ENCODE data around the gene THPO. TPM values are rescaled to one million over a fixed set of nuclear protein-coding genes. Genes with fewer than 3 reads are reported as not detected.

The THPO gene
- total RNA-seq, 1 experiment from 2014 or later, result not detected

GRCh38 chr3:184378651-184379357 is 797 bp upstream of the THPO start:
- Histone ChIP-seq H3K4me1 (ENCODE audit: insufficient read depth, low read length) (no peaks in the 10 kb centered on the region), H3K9ac (ENCODE audit: low read length) (no peak overlapping the region), H3K9me3 (ENCODE audit: low read length) (no peaks in the 10 kb centered on the region), H2AFZ (ENCODE audit: low read length) (no peak overlapping the region), H3F3A (ENCODE audit: low read length, unreplicated experiment) (no peaks in the 10 kb centered on the region), H3K79me2 (ENCODE audit: low read length) (no peaks in the 10 kb centered on the region), H4K20me1 (ENCODE audit: low read length) (no peaks in the 10 kb centered on the region), H3K4me2 (ENCODE audit: low read length) (no peak overlapping the region), H3K9me2 (replicated peaks; ENCODE audit: low read length) (no peaks in the 10 kb centered on the region), H3K36me3 (ENCODE audit: low read depth, low read length) (no peaks in the 10 kb centered on the region), H3K27me3 (ENCODE audit: low read length) (peaks cover 67% of the 10 kb centered on the region), H3K27ac (ENCODE audit: low read length) (no peak overlapping the region), H3K4me3 (ENCODE audit: low read length) (no peak overlapping the region)
- ATAC-seq (no peak), DNase-seq (no peak)
- TF ChIP-seq EZH2 (IDR thresholded peaks at IDR 0.05; ENCODE audit: low read length, unreplicated experiment), result peak; percentile 26
- TF ChIP-seq EZH2phosphoT487 (IDR thresholded peaks at IDR 0.05; ENCODE audit: borderline replicate concordance, low read length), result no peak
- ChIA-PET POLR2A (ENCODE audit: unreplicated experiment) (no interaction called here), CTCF (no interaction called here)
- intact Hi-C loops (cut with micrococcal nuclease), result loop anchor here (10.0 kb wide), 1 partner anchor 426 kb away; no protein-coding TSS in a partner anchor
- BruUV-seq (replicated peaks), result no TSS peak

GRCh38 chr3:184377374-184377773 is 633 bp downstream of the THPO start:
- Histone ChIP-seq H3K4me2 (ENCODE audit: low read length) (no peak overlapping the region), H3K9ac (ENCODE audit: low read length) (no peak overlapping the region), H3K9me2 (replicated peaks; ENCODE audit: low read length) (no peaks in the 10 kb centered on the region), H3K27ac (ENCODE audit: low read length) (no peak overlapping the region), H3K79me2 (ENCODE audit: low read length) (no peaks in the 10 kb centered on the region), H3K27me3 (ENCODE audit: low read length) (peaks cover 67% of the 10 kb centered on the region), H3F3A (ENCODE audit: low read length, unreplicated experiment) (no peaks in the 10 kb centered on the region), H2AFZ (ENCODE audit: low read length) (no peak overlapping the region), H3K36me3 (ENCODE audit: low read depth, low read length) (no peaks in the 10 kb centered on the region), H3K4me1 (ENCODE audit: insufficient read depth, low read length) (no peaks in the 10 kb centered on the region), H3K9me3 (ENCODE audit: low read length) (no peaks in the 10 kb centered on the region), H3K4me3 (ENCODE audit: low read length) (no peak overlapping the region), H4K20me1 (ENCODE audit: low read length) (no peaks in the 10 kb centered on the region)
- TF ChIP-seq EZH2phosphoT487 (IDR thresholded peaks at IDR 0.05; ENCODE audit: borderline replicate concordance, low read length) (no peak), CTCF (conservative IDR thresholded peaks at IDR 0.05; ENCODE audit: low read depth, low read length) (no peak), EZH2 (IDR thresholded peaks at IDR 0.05; ENCODE audit: low read length, unreplicated experiment) (no peak)
- intact Hi-C loops (cut with micrococcal nuclease), result loop anchor here (10.0 kb wide), 1 partner anchor 427 kb away; no protein-coding TSS in a partner anchor
- ChIA-PET CTCF (interaction anchor here (0.6 kb wide), 1 partner anchor 8 kb away, joined by 10 read pairs; no protein-coding TSS in a partner anchor), POLR2A (ENCODE audit: unreplicated experiment) (no interaction called here)
- no TSS peak for BruUV-seq (replicated peaks)
- ATAC-seq, result no peak
- DNase-seq, result no peak

- BruUV-seq (replicated peaks), result no TSS peak
- H3K36me3 ChIP-seq (ENCODE audit: low read depth, low read length), result no peaks in the 10 kb centered on the region
- H4K20me1 ChIP-seq (ENCODE audit: low read length), result 0 out of 2 replicates have a peak, but pooled peaks cover 4% of the 10 kb centered on the region
- H3K4me3 ChIP-seq (ENCODE audit: low read length), result no peak overlapping the region
- POLR2A ChIA-PET (ENCODE audit: unreplicated experiment), result no interaction called here
- no peak overlapping the region for H3K4me2 ChIP-seq (ENCODE audit: low read length)
- intact Hi-C loops (cut with micrococcal nuclease), result loop anchor here (10.0 kb wide), 1 partner anchor 429 kb away; no protein-coding TSS in a partner anchor
- no peaks in the 10 kb centered on the region for H3K9me2 ChIP-seq (replicated peaks; ENCODE audit: low read length)
- H3K27ac ChIP-seq (ENCODE audit: low read length), result no peak overlapping the region
- H3K79me2 ChIP-seq (ENCODE audit: low read length), result no peaks in the 10 kb centered on the region
- DNase-seq (no peak), ATAC-seq (no peak)
- H3K9me3 ChIP-seq (ENCODE audit: low read length), result no peaks in the 10 kb centered on the region
- no peaks in the 10 kb centered on the region for H3F3A ChIP-seq (ENCODE audit: low read length, unreplicated experiment)
- CTCF ChIA-PET, result no interaction called here
- no peak overlapping the region for H3K9ac ChIP-seq (ENCODE audit: low read length)
- H2AFZ ChIP-seq (ENCODE audit: low read length), result no peak overlapping the region
- peaks cover 53% of the 10 kb centered on the region for H3K27me3 ChIP-seq (ENCODE audit: low read length)
- no peak for TF ChIP-seq EZH2phosphoT487 (IDR thresholded peaks at IDR 0.05; ENCODE audit: borderline replicate concordance, low read length)
- no peak for TF ChIP-seq CTCF (conservative IDR thresholded peaks at IDR 0.05; ENCODE audit: low read depth, low read length)
- no peak for TF ChIP-seq EZH2 (IDR thresholded peaks at IDR 0.05; ENCODE audit: low read length, unreplicated experiment)
- peaks cover 4% of the 10 kb centered on the region; the same call in 1 of the 2 replicates for H3K4me1 ChIP-seq (ENCODE audit: insufficient read depth, low read length)
Measured at GRCh38 chr3:184375747-184376461, 2.1 kb downstream of the THPO start.

All from PC-3 (cell line).